Left colon (tissue), 2 donors: ENCODE measurements around the gene ASNSD1. TPM values are rescaled to one million over a fixed set of nuclear protein-coding genes. Genes with fewer than 3 reads are reported as not detected.

Source experiments
- ATAC-seq: fragments of 200-7000 bp; cut with Tn5 transposase; one replicate; pipeline ENCODE4 v1.9.1; 2020; ENCODE audit warnings: mild to moderate bottlenecking, moderate library complexity
- DNase-seq, 2 donors: peaks; one replicate each; pipeline ENCODE4 v3.0.0-alpha.2; 2020
- intact Hi-C, 2 donors: fragments of 100-400 bp; cut with DNase I in 1 of 2; cut with micrococcal nuclease in 1 of 2; formaldehyde crosslinking; loops; one replicate each; pipeline versions ENCODE4 v1.11.2 to v1.14.0; 2022; cut with DNase I, micrococcal nuclease
- long read RNA-seq: library from polyadenylated mRNA; unstranded; transcript quantifications from one replicate; pipeline ENCODE4 v2.0.0, GENCODE V29; 2021
- total RNA-seq, 2 donors: library from RNA; stranded (reverse); fragmentation: NEBNext Ultra II Directional; extraction: Animal tissue kit (Norgen Biotek cat#: 25700); gene quantifications; one replicate each; pipeline ENCODE4 v1.2.1, GENCODE V29; 2021
- donor health status: DM: no; HTN: no; CAD: no.
- donor health status: DM: yes; HTN: yes; CAD: no.

The ASNSD1 gene
- total RNA-seq, result 10 to 100 TPM; 18.5 to 19.2 TPM
- long read RNA-seq, transcript ASNSD1-201 (6 exons, 2,450 nt), result major isoform, 37 of 45 reads
- long read RNA-seq, partial matches to known transcripts, result 3 of 45 reads
- long read RNA-seq, other reads (novel, unspliced or antisense), result 5 of 45 reads

DNA sequence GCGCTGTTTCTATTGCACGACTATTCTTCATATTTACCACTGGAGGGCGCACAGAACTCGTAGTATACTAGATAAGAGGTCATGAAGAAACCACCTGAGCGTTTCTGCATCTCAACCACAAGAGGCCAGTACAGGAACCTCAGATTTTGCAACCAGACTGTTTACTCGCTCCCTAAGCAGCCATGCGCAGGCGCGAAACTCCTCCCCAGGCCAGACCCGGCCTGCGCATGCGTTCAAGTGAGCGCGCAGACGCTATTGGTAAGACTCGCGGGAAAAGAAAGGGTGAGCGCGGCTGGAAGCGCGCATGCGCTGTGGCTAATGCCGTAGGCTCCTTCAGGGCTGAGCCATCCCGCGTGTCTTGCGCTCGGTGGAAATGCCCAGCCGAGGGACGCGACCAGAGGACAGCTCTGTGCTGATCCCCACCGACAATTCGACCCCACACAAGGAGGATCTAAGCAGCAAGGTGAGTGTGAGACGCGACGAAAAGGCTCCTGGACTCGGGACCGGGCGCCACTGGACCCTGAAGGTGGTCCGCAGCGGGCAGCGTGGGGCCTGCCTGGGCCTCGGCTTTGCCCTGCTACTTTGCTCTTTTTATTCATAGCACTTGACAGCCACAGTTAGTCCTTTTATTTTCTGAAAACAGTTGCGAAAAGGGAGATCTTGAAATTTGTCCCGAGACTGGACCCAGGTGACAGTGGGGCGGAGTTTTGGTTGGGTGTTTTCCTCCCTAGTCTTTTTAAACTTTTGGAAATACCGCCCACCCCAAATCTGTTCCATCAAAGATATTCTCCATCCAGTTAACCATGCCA, at the start of gene ASNSD1:
Gene ASNSD1, plus strand, starts transcription at position 312 of the 809 bp plus-strand sequence. CDS start 4,674 bp downstream, outside the sequence.
- ATAC-seq (peak; percentile 93), DNase-seq (peak; percentile 99)
- intact Hi-C loops, result loop anchor here in 1 of 2 donors (5.0 kb wide), 1 partner anchor 36 kb away; no protein-coding TSS in a partner anchor

DNA sequence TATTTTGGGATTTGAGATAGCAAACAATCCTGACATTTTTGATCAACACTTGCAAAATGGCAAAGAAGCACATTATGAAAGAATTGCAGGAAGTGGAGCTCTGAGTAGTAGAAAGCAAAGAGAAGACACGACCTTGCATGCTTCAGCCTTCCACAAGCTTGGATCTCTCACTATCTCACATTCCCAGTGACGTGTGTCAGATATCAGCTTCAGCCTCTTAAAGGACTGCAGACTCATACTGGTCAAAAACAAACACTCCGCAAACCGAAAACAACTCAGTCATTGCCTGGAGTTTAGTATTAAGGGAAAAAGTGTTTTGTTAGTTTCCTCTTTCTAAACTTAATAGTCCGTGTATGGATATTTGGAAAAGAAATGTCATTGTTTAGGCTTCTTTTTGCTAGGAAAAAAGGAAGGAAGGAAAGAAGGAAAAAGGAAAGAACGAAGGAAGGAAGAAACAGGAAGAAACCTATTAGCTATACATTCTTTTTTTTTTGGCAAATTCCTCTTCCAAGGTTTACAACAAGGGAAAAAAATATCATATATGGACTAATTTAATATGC, 48.1 kb upstream of the ASNSD1 start:
- intact Hi-C loops, result no loop called here
- ATAC-seq (no peak), DNase-seq (no peak)

DNA sequence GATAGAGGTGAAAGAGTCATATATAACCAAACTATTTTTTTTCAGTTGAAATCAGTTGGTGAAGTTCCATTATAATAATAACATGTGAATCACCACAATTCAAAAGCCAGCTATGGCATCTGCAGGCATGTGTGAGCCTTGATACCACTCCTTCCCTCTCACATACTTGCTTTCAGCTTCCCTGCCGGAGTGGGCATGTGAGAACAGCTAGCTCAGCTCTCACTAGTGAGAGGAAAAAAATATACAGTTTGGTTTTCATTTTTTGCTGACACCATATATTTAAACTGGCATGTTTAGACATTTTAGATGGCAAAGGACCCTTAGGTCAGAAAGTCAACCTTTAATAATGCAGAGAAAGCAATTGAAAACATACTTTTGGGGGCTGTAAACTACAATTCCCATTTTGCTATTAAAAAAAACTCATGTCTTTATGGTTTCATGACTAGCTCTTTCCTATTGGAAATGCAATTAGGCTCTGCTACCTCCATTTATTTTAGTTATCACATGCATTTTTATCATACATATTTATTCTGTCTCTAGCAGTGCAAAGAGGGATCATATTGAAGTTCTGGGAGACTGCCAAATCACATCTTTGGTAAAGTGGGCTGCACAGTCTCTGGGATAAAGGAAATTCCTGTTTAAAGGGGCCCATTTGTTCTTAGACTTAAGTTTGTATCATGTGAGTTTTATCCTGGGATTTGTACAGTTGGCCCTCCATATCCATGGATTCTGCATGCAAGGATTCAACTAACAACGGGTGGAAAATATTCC, 47.4 kb upstream of the ASNSD1 start:
- ATAC-seq (no peak), DNase-seq (no peak)

DNA sequence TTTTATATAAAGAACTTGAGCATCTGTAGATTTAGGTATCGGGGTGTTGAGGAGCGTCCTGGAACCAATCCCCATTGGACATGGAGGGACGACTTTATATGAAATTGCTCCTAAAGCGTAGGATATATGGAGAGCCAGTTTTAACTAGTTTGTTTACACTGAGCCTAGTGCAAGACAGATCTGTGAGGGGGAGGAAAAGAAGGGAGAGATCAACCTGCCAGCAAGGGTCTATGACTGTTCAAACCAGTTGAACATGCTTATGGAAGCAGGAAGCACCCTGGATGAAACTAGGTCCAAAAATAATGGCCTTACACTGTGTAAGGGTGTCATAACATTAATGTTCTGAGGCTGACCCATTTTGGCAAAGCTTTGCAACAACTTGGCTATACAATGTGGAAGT, 46.7 kb upstream of the ASNSD1 start:
- no peak for ATAC-seq
- intact Hi-C loops, result no loop called here

More for the DNA sequence above, 47.4 kb upstream of the ASNSD1 start:
- intact Hi-C loops, result no loop called here

DNA sequence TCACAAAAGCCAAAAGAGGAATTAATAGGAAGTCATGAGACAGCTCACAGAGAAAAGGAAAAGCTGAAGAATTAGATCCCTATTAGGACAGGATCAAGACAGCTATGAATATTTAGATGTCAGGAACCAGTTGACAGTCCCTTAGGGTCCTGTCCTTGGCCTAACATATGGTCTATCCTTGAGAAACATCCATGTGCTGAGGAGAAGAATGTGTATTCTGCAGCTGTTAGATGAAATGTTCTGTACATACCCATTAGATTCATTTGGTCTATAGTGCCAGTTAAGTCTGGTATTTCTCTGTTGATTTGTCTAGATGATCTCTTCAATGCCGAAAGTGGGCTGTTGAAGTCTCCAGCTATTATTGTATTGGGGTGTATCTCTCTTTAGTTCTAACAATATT, 43.1 kb upstream of the ASNSD1 start:
- intact Hi-C loops, result no loop called here
- DNase-seq (no peak), ATAC-seq (no peak)

More for the DNA sequence above, 46.7 kb upstream of the ASNSD1 start:
- DNase-seq, result no peak

DNA sequence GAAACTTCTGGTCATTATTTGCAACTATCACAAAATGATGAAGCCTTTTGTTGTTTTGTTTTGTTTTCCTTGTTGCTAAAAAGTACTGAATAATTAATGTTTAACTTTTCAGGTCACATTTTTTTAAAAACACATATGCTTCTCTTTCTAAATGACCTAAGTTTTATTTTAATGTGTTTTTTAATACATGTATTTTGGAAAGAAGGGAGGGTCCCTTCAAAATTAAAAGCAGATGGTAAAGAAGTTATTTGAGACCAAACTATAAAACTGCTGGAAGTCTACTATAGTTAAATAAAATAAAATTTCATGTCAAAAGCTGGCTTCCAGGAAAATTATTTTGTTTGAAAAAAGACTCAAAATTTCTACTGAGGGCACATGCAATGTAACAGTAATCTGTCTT, 39.5 kb upstream of the ASNSD1 start:
- no peak for DNase-seq
- no peak for ATAC-seq
- intact Hi-C loops, result no loop called here

DNA sequence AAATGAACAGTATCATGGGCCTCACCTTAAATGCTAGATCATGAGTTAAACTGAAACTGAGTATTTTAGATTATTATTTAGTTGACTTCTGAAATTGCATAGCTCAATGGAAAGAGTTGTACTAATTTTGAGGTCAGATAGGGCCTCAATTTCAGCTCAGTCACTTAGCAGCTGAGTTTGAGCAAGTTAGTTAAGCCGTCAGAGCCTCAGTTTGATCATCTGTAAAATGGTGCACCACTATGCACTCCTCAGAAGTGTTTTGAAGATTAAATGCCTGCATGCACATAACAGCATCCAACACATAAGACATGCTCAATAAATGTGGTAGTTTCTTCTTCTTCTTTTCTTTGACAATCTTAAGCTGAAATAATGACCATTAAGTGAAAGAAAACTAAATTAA, 38.2 kb upstream of the ASNSD1 start:
- no peak for ATAC-seq
- DNase-seq, result no peak
- intact Hi-C loops, result no loop called here

DNA sequence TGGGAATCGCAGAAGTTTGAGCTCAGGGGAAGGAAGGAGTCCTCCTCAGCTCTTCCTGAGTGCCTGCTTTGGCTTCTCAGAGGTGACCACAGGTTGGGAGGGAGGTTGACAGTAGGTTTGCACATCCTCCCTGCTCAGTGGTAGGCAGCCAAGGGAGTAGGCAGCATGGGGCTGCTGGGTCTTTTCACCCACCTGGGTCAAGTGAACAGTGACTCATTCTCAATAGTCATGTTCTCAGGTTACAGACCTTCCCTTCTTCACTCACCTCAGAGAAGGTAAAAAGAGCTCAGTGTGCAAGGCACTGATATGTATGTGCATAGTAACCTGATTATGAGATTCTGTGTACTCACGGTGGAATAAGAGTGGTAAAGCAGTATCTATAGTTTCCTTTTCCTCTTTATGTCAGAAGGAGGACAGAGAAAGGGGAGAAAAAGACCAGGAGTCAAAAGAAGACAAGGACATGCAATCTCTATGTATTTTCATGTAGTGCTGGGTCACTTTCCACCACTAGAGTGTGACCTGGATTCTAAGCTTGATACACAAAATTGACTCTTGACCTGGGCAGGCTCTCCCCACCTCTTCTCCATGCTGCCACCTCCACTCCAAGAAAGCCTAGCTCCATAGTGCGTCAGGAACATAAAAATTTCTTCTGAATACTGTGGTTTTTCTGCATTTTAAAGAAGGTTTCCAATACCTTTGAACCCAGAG, 36.5 kb upstream of the ASNSD1 start:
- ATAC-seq (no peak), DNase-seq (no peak)
- intact Hi-C loops, result no loop called here

DNA sequence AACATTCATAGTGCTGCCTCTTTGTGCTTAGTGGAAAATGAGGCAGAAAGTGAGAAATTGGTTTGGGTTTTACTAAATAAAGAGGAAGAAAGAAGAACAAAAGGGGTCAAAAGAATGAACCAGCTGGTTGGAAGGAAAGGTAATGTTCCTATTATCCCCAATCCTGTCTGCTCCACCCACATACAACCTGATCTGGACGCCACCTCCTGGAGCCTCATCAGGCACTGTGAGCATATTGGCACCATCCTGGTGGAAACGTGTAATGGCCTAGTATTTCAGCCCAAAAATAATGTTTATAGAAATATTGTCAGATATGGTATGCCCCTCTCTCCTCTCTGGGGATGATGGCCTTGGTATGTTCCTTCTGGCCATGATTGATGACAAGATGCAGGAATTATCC, 35.6 kb upstream of the ASNSD1 start:
- ATAC-seq (no peak), DNase-seq (no peak)
- intact Hi-C loops, result no loop called here

DNA sequence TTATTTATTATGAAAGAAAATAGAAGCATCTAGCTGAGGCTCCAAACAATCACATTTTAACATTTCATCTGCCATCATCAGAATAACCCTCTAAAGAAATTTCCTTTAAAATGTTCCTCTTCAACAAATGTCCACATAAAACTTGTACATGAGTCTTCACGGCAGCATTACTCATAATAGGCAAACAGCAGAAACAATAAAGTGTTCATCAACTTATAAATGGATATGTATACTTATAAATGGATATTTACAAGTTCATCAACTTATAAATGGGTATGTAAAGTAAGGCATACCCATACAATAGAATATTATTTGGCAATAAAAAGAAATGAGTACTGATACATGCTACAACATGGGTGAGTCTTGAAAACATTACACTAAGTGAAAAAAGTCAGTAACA, 33.5 kb upstream of the ASNSD1 start:
- intact Hi-C loops, result no loop called here
- ATAC-seq (no peak), DNase-seq (no peak)

DNA sequence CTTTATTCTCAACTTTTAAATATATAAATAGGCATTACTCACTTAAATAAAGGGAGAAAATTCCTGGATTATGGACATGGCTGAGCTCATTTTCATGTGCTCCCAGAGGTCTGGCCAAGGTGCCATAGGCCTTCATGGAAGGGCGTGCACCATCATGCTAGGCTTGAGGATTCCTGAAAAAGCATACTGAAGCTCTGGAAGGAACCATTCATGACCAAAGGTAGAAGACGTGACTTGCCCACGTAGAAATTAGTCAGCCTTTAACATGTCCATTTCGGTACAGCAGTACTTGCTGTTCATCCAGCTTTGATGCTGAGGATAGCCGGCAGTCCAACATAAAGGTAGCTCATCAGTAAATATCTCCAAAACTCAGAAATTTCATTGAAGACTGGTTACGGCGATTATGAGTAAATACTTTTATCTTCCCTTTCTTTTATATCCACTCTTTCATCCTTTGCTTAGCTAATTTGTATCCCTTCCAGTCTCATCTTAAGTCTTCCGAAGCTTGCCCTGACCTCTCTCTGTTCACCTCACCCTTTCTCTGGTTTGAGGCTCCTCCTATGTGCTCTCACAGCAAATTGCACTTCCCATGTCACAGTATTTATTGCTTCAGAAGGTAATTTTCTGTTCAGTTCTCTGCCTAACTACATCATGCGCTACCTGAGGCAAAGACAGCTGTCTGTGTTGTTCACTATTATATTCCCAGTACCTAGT, 32.3 kb upstream of the ASNSD1 start:
- intact Hi-C loops, result no loop called here
- no peak for DNase-seq
- ATAC-seq, result peak; percentile 71

DNA sequence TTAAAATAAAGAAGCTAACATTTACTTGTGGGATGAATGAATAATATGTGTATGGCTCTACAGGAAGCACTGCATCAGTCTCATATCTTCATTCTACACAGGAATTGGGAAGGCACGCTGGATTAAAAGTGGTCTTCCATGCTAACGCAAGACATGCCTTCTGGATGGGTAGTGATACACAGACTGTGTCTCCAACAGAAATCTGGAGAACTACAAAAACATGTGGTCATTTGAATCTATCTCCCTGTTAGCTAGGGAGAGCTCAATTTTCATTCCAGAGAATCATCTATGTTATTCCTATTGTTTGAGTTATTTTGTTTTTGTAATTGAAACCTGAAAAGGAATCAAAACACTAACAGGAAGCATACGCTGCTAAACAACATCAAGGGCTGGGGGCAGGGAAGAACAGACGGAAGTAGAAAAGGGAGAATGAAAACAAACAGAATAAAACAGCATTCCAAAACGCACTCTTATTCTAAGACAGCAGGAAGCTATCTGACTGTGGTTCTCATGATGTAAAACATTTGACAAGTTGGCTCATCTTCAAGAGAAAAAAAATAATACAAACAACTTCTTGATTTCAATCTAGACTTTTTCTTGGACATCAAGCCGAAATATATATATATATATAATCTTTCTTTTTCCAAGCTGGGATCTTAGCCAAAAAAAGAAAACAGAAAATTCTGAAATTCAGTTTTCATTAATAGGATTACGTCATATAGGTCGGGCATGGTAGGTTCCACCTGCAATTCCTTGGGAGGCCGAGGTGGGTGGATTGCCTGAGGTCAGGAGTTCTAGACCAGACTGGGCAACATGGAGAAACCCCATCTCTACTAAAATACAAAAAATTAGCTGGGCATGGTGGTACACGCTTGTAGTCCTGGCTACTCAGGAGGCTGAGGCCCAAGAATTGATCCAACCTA, 31.5 kb upstream of the ASNSD1 start:
- ATAC-seq (peak; percentile 49), DNase-seq (no peak)
- intact Hi-C loops, result no loop called here

DNA sequence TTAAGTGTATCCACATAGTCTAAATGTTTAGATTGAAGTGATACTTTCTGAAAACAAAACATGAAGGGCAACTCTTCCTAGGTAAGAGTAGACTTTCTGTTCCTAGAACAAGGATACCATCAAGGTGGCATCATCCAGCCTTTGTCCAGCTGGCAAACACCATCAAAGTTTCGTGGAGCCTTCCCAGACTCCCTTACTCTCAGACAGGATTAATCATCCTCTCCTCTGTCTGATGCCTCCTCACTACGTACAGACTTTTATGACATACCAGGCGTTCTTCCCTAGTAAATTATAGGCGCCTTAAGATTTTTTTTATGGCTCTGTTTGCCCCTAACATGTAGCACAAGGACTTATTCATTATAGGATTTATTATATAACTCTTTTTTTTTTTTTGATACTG, 29.4 kb upstream of the ASNSD1 start:
- ATAC-seq (no peak), DNase-seq (no peak)
- intact Hi-C loops, result no loop called here

DNA sequence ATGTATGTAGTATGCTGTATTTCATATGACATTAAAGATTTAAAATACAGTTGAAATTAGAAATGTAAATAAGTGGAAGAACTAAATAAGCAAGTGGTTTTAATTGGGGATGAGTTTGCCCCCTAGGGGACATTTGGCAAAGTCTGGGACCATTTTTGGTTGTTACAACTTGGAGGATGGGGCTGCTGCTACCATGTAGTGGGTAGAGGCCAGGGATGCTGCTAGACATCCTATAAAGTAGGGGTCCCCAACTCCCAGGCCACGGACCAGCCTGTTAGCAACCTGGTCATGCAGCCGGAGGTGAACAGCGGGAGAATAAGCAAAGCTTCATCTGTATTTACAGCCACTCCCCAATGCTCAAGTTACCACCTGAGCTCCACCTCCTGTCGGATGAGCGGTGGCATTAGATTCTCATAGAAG, 27.9 kb upstream of the ASNSD1 start:
- DNase-seq (no peak), ATAC-seq (no peak)
- intact Hi-C loops, result no loop called here

DNA sequence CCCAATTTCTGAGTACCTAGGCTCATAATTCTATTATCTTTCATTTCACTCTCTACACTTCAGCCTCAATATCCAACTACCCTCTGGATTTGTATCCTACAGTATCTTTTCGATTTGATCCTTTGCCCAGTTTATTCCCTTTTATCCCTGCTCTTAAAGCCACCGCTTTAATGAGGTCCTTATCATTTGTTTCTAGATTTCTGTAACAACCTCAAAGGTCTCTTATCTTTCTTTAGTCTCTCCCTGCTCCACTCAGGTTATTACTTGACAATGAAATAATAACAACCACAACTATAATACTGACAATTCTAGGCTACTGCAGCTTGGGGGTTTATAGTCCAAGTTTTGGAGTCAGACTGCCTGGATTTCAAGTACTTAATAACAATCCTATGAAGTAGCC, 25.9 kb upstream of the ASNSD1 start:
- intact Hi-C loops, result no loop called here
- no peak for ATAC-seq
- DNase-seq, result no peak

DNA sequence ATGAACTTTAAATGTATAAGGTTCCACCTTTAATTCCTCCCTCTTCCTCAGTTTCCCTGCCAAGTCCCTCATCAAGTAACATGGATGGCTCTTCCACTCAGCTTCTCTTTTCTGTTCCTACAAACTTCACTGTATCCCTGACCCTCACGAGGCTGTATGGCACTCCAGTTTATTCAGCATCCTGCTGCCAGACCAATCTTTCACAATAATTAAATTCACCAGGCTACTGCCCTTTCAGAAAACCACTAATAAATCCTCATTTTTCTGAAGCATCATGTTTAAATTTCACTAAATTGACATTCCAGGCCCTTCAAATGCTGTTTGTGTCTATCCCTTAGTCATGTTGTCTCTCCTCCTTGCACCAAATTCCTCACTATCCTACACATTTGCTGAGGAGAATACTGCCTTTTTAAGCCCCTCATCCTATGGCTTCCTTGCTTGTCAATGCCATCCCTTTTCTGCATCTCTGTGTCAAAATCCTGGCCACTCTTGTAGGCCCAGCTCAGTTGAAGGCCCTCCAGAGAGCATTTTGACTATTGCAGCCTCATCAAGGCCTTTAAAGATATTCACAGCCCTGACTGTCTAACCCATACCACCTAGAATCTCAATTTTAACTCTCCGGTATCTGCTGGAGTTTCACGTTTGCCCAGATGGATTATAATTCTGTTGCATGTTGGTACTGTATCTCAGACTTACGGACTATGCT, 22.8 kb upstream of the ASNSD1 start:
- ATAC-seq (no peak), DNase-seq (no peak)
- intact Hi-C loops, result no loop called here
